ENCODE data around the gene CCDC69. TPM values are rescaled to one million over a fixed set of nuclear protein-coding genes. Genes with fewer than 3 reads are reported as not detected.
"Not testable (repeated sequence)": the region's sequence is repeated elsewhere in the genome, so short reads cannot be mapped to it uniquely, and the experiment has no call there.

CCDC69 gene
- total RNA-seq, 2 donors from 2014 or later, result 7.1 to 29.0 TPM

- ATAC-seq (peak; percentile 48), DNase-seq (no peak)
- intact Hi-C loops (cut with DNase I, micrococcal nuclease), result no loop called here
These were observed 21.3 kb downstream of the CCDC69 start for GRCh38 chr5:151202381-151203139.

- DNase-seq (no peak), ATAC-seq (no peak)
- intact Hi-C loops (cut with DNase I, micrococcal nuclease), result no loop called here
These were observed 22.8 kb downstream of the CCDC69 start for GRCh38 chr5:151200913-151201595.

- no peak for DNase-seq
- intact Hi-C loops (cut with DNase I, micrococcal nuclease), result no loop called here
- no peak for ATAC-seq
These were observed 24.2 kb downstream of the CCDC69 start for GRCh38 chr5:151199581-151200185.

DNA sequence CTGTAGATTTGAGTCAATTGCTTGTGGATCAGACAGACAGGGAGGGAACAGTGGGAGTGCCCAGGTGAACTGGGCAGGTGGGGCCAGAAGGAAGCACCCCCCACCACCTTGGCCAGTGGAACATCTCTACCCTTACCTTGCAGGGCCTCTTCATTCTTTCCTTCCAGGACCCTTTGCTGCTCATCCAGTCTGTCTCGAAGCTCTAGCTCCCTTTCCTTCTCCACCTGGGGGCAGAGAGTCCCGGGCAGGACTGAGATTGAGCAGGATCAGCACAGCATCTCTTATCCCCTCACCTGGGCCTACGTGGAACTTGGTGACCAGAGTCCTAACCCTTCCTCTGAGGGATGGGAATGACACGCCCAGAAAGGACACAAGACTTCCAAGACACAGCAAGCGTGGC is 25.0 kb downstream of the CCDC69 start:
- DNase-seq (no peak), ATAC-seq (no peak)
- intact Hi-C loops (cut with DNase I, micrococcal nuclease), result no loop called here

GRCh38 chr5:151197291-151197600 is 26.6 kb downstream of the CCDC69 start:
- DNase-seq; intact Hi-C loops (cut with DNase I, micrococcal nuclease): not testable (repeated sequence)

GRCh38 chr5:151196556-151197290 is 27.2 kb downstream of the CCDC69 start:
- intact Hi-C loops (cut with DNase I, micrococcal nuclease), result no loop called here
- no peak for ATAC-seq
- DNase-seq, result no peak

More at GRCh38 chr5:151197291-151197600, 26.6 kb downstream of the CCDC69 start:
- not testable (repeated sequence) for ATAC-seq

DNA sequence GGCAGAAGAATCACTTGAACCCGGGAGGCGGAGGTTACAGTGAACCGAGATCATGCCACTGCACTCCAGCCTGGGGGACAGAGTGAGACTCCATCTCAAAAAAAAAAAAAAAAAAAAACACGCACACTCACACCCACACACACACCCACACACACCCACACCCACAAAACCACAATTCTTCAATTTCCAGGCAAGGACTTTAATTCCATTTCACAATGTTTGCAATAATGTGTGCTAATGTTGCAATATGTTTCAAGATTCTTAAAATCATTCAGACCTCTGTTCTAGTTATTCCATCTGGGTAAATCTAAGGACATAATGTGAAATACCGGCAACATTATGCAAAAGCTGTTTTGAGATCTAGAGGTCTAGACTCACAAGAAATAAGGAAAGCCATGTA is 28.3 kb downstream of the CCDC69 start:
- ATAC-seq (no peak), DNase-seq (no peak)
- intact Hi-C loops (cut with DNase I, micrococcal nuclease), result no loop called here

DNA sequence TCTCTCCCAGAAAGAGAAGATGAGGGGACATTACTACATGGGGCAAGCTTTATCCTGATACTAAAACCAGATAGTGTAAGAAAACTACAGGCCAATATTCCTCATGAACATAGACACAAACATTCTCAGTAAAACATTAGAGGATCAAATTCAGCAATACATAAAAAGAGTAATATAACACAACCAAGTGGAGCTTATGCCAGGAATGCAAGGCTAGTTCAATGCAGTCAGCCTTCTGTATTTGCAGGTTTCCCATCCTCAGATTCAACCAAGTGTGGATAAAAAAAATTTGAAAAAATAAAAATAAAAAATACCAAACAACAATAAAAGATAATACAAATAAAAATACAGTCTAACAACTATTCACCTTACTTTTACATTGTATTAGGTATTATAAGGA is 31.3 kb downstream of the CCDC69 start:
- intact Hi-C loops (cut with DNase I, micrococcal nuclease), result no loop called here

DNA sequence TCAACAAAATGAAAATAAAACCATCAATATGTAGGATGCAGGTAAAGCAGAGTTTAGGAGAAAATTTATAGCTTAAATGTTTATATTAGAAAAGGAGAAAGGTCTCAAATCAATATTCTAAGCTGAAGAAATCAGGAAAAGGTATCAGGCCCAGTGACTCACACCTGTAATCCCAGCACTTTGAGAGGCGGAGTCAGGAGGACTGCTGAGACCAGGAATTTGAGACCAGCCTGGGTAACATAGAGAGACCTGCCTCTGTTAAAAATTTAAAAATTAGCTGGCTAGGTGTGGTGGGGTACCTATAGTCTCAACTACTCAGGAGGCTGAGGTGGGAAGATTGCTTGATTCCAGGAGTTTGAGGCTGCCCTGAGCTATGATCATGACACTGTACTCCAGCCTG is 32.2 kb downstream of the CCDC69 start:
- no peak for ATAC-seq
- intact Hi-C loops (cut with DNase I, micrococcal nuclease), result no loop called here
- no peak for DNase-seq

More for the DNA sequence above, 31.3 kb downstream of the CCDC69 start:
- no peak for DNase-seq
- no peak for ATAC-seq

- ATAC-seq (no peak), DNase-seq (no peak)
- intact Hi-C loops (cut with DNase I, micrococcal nuclease), result no loop called here
These were observed 34.7 kb downstream of the CCDC69 start for GRCh38 chr5:151189151-151189550.

GRCh38 chr5:151186538-151186937 is 37.4 kb downstream of the CCDC69 start:
- ATAC-seq, result no peak
- DNase-seq, result no peak
- intact Hi-C loops (cut with DNase I, micrococcal nuclease), result no loop called here

DNA sequence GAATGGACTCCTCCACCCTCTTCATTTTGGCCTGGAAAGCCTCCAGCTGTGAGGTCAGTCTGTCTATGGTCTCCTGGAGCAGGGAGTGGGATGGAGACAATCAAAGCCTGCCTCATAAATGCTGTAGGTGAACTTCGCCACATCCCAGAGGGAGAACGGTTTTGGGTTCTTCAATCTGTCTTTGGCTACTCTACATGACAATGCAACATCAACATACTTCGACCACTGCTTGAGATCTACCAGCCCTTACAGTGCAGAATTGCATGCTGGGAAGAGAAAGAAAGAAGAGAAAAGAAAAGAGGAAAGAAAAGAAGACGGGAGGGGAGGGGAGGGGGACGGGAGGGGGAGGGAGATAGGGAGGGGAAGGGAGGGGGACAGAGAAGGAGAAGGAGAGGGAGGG is 37.8 kb downstream of the CCDC69 start:
- DNase-seq, result no peak
- intact Hi-C loops (cut with DNase I, micrococcal nuclease), result no loop called here
- ATAC-seq, result no peak

DNA sequence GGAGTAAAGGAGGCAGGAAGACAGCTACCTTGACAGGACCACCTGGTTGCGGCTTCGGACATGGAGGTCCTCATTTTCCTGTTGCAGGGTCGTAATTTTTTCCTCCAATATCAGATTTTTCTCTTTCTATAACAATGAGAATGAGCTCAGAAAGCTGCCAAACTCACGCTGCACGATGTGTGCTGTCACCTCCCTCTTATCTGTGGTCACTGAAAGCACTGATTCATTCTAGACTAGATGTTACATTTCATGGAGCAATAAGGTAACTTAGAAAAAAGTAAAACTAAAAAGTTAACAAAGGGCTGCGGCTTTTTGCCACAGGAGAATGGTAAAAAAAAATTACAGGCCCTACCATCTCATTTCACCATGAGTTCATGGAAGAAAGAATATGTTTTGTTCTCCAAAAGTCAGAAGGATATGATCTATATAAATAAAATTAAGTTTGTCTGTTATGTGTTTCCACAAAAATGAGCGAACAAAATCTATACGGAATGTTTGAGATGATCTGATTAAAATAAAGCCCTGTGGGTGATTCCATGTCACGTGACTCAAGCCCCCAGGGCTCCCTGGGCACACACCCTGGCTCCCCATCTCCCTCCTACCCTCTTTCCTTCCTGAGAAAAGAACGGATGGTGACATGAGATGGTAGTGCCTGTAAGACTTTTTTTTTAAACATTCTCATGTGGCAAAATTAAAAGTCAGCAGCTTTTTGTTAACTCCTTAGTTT is 39.4 kb downstream of the CCDC69 start:
- ATAC-seq (no peak), DNase-seq (no peak)
- intact Hi-C loops (cut with DNase I, micrococcal nuclease), result no loop called here

DNA sequence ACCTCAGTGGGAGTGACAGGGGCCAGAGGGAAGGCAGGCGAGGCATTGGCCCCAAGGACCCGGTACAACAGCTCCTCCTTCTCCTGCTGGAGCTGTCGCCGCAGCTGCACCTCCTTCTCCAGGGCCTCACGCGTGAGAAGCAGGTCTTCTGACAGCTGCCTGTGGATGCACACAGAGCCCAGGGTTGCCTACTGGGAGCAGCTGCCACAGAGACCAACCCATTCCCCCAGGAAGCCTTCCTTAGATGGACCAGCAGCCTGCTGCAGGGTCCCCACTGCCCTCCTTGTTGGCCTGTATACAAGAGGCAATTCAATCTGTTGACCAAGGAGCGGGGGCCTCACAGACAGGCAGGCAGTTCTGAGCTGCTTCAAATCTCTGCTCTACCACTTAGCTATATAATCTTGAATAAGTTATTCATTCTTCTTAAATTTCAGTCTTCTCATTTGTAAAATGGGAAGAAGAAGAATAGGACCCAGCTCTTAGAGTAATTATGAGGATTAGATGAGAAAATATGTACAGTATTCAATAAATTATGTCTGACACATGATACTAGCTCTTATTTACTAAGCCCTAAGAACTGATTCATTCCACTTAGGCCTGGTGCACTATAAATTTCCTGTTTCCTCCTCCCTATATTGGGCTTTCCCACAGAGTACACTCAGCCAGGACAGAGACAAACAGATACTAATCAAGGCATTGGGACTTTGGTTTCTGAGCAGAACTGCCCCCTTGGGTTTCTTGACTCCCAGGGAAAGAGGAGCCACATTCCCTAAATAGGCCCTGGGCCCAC is 40.2 kb downstream of the CCDC69 start:
- DNase-seq, result no peak
- intact Hi-C loops (cut with DNase I, micrococcal nuclease), result no loop called here
- no peak for ATAC-seq

DNA sequence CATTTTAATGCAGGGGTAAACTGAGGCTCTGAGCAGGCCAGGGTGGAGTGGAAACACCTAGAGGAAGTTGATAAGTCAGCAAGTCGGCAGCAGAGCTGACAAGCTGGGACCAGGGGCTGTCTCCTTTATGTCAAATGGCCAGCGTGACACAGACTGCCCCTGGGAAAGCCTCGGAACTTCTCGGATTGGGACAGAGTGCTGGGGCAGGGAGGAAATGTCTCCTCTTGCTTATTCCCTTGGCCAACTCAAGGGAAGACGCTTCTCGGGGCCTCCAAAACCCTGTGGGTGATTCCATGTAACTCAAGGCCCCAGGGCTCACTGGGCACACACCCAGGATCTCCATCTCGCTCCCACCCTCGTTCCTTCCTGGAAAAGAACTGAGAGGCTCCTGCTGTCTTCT is 40.9 kb downstream of the CCDC69 start:
- intact Hi-C loops (cut with DNase I, micrococcal nuclease), result no loop called here
- no peak for ATAC-seq
- DNase-seq, result no peak

DNA sequence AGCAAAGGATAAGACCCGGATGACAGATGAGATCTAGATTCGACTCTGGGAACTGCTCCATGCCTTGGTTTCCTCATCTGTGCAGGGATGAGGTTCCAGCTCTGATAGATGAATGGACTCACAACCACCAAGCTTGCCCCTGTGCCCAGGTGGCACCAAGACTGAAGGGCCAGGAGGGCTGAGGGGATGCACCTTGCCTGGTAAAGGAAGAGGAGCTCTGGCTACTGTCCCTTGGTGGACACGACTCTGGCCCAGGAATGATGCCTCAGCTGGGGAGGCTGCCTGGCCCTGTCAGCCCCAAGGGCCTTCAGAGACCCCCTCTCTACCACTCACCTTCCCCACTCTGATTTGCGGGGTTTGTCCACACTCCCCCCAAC is 41.4 kb downstream of the CCDC69 start:
- intact Hi-C loops (cut with DNase I, micrococcal nuclease), result no loop called here
- DNase-seq (no peak), ATAC-seq (no peak)

- ATAC-seq, result no peak
- intact Hi-C loops (cut with DNase I, micrococcal nuclease), result no loop called here
- DNase-seq, result no peak
These were observed 41.9 kb downstream of the CCDC69 start for GRCh38 chr5:151181818-151182523.

- intact Hi-C loops (cut with DNase I, micrococcal nuclease), result no loop called here
- ATAC-seq, result no peak
- no peak for DNase-seq
These were observed 43.6 kb downstream of the CCDC69 start for GRCh38 chr5:151180291-151180690.
